SK-N-SH treated with all-trans-retinoic acid at 6 μM for 48 hours (cell line): ENCODE measurements around the gene TSPAN18.

Experiments
- ATAC-seq: fragments of 200-7000 bp; cut with Tn5 transposase; 3 replicates; pipeline ENCODE4 v1.9.1; 2020; ENCODE audit warnings: mild to moderate bottlenecking, moderate library complexity
- ARNTL ChIP-seq: fragments of 450-650 bp; formaldehyde crosslinking; IDR thresholded peaks from 2 replicates; pipeline ENCODE4 v1.5.0; 2020; ENCODE audit warnings: low read depth, mild to moderate bottlenecking, moderate library complexity, borderline replicate concordance
- BACH2 ChIP-seq: fragments of 250-450 bp; sonication (Bioruptor Pico); IDR thresholded peaks from 2 replicates; pipeline ENCODE4 v1.9.0; 2021; ENCODE audit warnings: mild to moderate bottlenecking, borderline replicate concordance
- CREB5 ChIP-seq: fragments of 250-450 bp; sonication (Bioruptor Pico); IDR thresholded peaks from 2 replicates; pipeline ENCODE4 v1.5.1; 2020; ENCODE audit warnings: low read depth, mild to moderate bottlenecking, moderate library complexity
- CSDC2 ChIP-seq: fragments of 250-450 bp; sonication (Bioruptor Pico); IDR thresholded peaks from 2 replicates; pipeline ENCODE4 v1.5.0; 2020; ENCODE audit warnings: mild to moderate bottlenecking, moderate library complexity
- CSRNP3 ChIP-seq: fragments of 250-450 bp; sonication (Bioruptor Pico); IDR thresholded peaks from 2 replicates; pipeline ENCODE4 v1.5.1; 2021; ENCODE audit warnings: mild to moderate bottlenecking, moderate library complexity
- ESRRG ChIP-seq: fragments of 250-450 bp; sonication (Bioruptor Pico); IDR thresholded peaks from 2 replicates; pipeline ENCODE4 v1.6.1; 2021; ENCODE audit warnings: mild to moderate bottlenecking
- GLIS3 ChIP-seq: fragments of 250-450 bp; sonication (Bioruptor Pico); IDR thresholded peaks from 2 replicates; pipeline ENCODE4 v1.5.0; 2020; ENCODE audit warnings: mild to moderate bottlenecking, moderate library complexity
- OSR1 ChIP-seq: fragments of 250-450 bp; sonication (Bioruptor Pico); IDR thresholded peaks from 2 replicates; pipeline ENCODE4 v1.8.0; 2022; ENCODE audit warnings: moderate library complexity, mild to moderate bottlenecking, inconsistent platforms
- PPARA ChIP-seq: fragments of 250-450 bp; sonication (Bioruptor Pico); IDR thresholded peaks from 2 replicates; pipeline ENCODE4 v1.5.0; 2020; ENCODE audit warnings: mild to moderate bottlenecking, borderline replicate concordance
- RARB ChIP-seq: fragments of 250-450 bp; sonication (Bioruptor Pico); IDR thresholded peaks from 2 replicates; pipeline ENCODE4 v1.8.0; 2021; ENCODE audit warnings: mild to moderate bottlenecking, moderate library complexity
- TCF4 ChIP-seq: fragments of 250-450 bp; sonication (Bioruptor Pico); IDR thresholded peaks from 2 replicates; pipeline ENCODE4 v1.8.0; 2021; ENCODE audit warnings: mild to moderate bottlenecking, moderate library complexity, borderline replicate concordance
- TOX ChIP-seq: fragments of 250-450 bp; sonication (Bioruptor Pico); IDR thresholded peaks from 2 replicates; pipeline ENCODE4 v1.8.0; 2021; ENCODE audit warnings: mild to moderate bottlenecking, moderate library complexity, borderline replicate concordance
- ZC3H10 ChIP-seq: fragments of 250-450 bp; sonication (Bioruptor Pico); IDR thresholded peaks from 2 replicates; pipeline ENCODE4 v1.5.1; 2021; ENCODE audit warnings: mild to moderate bottlenecking, moderate library complexity
- ZFP3 ChIP-seq: fragments of 250-450 bp; sonication (Bioruptor Pico); IDR thresholded peaks from 2 replicates; pipeline ENCODE4 v1.5.0; 2020; ENCODE audit warnings: mild to moderate bottlenecking, moderate library complexity
- ZFP30 ChIP-seq: fragments of 450-650 bp; formaldehyde crosslinking; IDR thresholded peaks from 2 replicates; pipeline ENCODE4 v1.5.0; 2022; ENCODE audit warnings: mild to moderate bottlenecking, moderate library complexity
- ZNF565 ChIP-seq: fragments of 450-650 bp; formaldehyde crosslinking; conservative IDR thresholded peaks from 2 replicates; pipeline ENCODE4 v1.5.0; 2020; ENCODE audit warnings: low read depth, mild to moderate bottlenecking, moderate library complexity
- ZNF70 ChIP-seq: fragments of 450-650 bp; formaldehyde crosslinking; IDR thresholded peaks from 2 replicates; pipeline ENCODE4 v1.5.0; 2020; ENCODE audit warnings: mild to moderate bottlenecking, moderate library complexity
- TF ChIP-seq, protein P1 (sequence below): fragments of 250-450 bp; sonication (Bioruptor Pico); IDR thresholded peaks from 2 replicates; pipeline ENCODE4 v1.8.0; 2021; ENCODE audit warnings: low read depth, mild to moderate bottlenecking, moderate library complexity, borderline replicate concordance
- TF ChIP-seq, protein P2 (sequence below): fragments of 250-450 bp; sonication (Bioruptor Pico); IDR thresholded peaks from 2 replicates; pipeline ENCODE4 v1.5.0; 2020; ENCODE audit warnings: mild to moderate bottlenecking, moderate library complexity
- TF ChIP-seq, protein P3 (sequence below): fragments of 250-450 bp; sonication (Bioruptor Pico); IDR thresholded peaks from 2 replicates; pipeline ENCODE4 v1.8.0; 2020; ENCODE audit warnings: mild to moderate bottlenecking, moderate library complexity, borderline replicate concordance

TSPAN18 gene

GRCh38 chr11:44711113-44711786, 15.5 kb upstream of the TSPAN18 start:
- ATAC-seq, result peak; percentile 60; the same call in 2 of the 3 replicates

GRCh38 chr11:44711787-44712608, 14.8 kb upstream of the TSPAN18 start:
- TF ChIP-seq, protein P1, sequence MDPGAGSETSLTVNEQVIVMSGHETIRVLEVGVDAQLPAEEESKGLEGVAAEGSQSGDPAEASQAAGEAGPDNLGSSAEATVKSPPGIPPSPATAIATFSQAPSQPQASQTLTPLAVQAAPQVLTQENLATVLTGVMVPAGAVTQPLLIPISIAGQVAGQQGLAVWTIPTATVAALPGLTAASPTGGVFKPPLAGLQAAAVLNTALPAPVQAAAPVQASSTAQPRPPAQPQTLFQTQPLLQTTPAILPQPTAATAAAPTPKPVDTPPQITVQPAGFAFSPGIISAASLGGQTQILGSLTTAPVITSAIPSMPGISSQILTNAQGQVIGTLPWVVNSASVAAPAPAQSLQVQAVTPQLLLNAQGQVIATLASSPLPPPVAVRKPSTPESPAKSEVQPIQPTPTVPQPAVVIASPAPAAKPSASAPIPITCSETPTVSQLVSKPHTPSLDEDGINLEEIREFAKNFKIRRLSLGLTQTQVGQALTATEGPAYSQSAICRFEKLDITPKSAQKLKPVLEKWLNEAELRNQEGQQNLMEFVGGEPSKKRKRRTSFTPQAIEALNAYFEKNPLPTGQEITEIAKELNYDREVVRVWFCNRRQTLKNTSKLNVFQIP (CRISPR knock-in tag), result no peak
- no peak for TF ChIP-seq GLIS3 (CRISPR knock-in tag)
- no peak for TF ChIP-seq TCF4
- TF ChIP-seq, protein P2, sequence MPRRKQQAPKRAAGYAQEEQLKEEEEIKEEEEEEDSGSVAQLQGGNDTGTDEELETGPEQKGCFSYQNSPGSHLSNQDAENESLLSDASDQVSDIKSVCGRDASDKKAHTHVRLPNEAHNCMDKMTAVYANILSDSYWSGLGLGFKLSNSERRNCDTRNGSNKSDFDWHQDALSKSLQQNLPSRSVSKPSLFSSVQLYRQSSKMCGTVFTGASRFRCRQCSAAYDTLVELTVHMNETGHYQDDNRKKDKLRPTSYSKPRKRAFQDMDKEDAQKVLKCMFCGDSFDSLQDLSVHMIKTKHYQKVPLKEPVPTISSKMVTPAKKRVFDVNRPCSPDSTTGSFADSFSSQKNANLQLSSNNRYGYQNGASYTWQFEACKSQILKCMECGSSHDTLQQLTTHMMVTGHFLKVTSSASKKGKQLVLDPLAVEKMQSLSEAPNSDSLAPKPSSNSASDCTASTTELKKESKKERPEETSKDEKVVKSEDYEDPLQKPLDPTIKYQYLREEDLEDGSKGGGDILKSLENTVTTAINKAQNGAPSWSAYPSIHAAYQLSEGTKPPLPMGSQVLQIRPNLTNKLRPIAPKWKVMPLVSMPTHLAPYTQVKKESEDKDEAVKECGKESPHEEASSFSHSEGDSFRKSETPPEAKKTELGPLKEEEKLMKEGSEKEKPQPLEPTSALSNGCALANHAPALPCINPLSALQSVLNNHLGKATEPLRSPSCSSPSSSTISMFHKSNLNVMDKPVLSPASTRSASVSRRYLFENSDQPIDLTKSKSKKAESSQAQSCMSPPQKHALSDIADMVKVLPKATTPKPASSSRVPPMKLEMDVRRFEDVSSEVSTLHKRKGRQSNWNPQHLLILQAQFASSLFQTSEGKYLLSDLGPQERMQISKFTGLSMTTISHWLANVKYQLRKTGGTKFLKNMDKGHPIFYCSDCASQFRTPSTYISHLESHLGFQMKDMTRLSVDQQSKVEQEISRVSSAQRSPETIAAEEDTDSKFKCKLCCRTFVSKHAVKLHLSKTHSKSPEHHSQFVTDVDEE (CRISPR knock-in tag), result no peak
- no peak for TF ChIP-seq ZC3H10 (CRISPR knock-in tag)
- no peak for TF ChIP-seq ZFP3 (CRISPR knock-in tag)
- no peak for TF ChIP-seq CREB5
- TF ChIP-seq ARNTL (CRISPR knock-in tag), result no peak
- TF ChIP-seq OSR1, result no peak
- TF ChIP-seq ZNF565 (CRISPR knock-in tag), result no peak
- no peak for TF ChIP-seq ESRRG (CRISPR knock-in tag)
- TF ChIP-seq TOX, result no peak
- TF ChIP-seq, protein P3, sequence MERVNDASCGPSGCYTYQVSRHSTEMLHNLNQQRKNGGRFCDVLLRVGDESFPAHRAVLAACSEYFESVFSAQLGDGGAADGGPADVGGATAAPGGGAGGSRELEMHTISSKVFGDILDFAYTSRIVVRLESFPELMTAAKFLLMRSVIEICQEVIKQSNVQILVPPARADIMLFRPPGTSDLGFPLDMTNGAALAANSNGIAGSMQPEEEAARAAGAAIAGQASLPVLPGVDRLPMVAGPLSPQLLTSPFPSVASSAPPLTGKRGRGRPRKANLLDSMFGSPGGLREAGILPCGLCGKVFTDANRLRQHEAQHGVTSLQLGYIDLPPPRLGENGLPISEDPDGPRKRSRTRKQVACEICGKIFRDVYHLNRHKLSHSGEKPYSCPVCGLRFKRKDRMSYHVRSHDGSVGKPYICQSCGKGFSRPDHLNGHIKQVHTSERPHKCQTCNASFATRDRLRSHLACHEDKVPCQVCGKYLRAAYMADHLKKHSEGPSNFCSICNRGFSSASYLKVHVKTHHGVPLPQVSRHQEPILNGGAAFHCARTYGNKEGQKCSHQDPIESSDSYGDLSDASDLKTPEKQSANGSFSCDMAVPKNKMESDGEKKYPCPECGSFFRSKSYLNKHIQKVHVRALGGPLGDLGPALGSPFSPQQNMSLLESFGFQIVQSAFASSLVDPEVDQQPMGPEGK (CRISPR knock-in tag), result no peak
- TF ChIP-seq PPARA, result no peak
- no peak for TF ChIP-seq BACH2 (CRISPR knock-in tag)
- no peak for TF ChIP-seq ZFP30
- no peak for TF ChIP-seq ZNF70 (CRISPR knock-in tag)
- no peak for TF ChIP-seq CSRNP3 (CRISPR knock-in tag)
- no peak for TF ChIP-seq CSDC2 (CRISPR knock-in tag)
- no peak for TF ChIP-seq RARB (CRISPR knock-in tag)
- no peak; the same call in 2 of the 3 replicates for ATAC-seq

More at GRCh38 chr11:44711113-44711786, 15.5 kb upstream of the TSPAN18 start:
- TF ChIP-seq, protein P2 (CRISPR knock-in tag), result peak; percentile 7; the same call in 1 of the 2 replicates
- no peak for TF ChIP-seq ARNTL (CRISPR knock-in tag)
